H9 (cell line): ENCODE data around the gene ZNF534. TPM values are rescaled to one million over a fixed set of nuclear protein-coding genes. Genes with fewer than 3 reads are reported as not detected.
"Not testable (repeated sequence)": the region's sequence is repeated elsewhere in the genome, so short reads cannot be mapped to it uniquely, and the experiment has no call there.

ENCODE experiments used
- DNase-seq: peaks from one replicate; pipeline ENCODE4 v3.0.0-alpha.2; 2017
- H2AFZ ChIP-seq: one replicate; pipeline ENCODE4 v1.6.1; 2013; ENCODE audit warnings: mild to moderate bottlenecking, low read length, control low read depth, moderate library complexity
- H2AK5ac ChIP-seq: 2 replicates; pipeline ENCODE4 v1.6.1; 2013; ENCODE audit warnings: low read length, control low read depth, mixed read lengths; ENCODE audit not compliant: insufficient read length
- H2BK120ac ChIP-seq: one replicate; pipeline ENCODE4 v1.6.1; 2013; ENCODE audit warnings: low read depth, mild to moderate bottlenecking, low read length, control low read depth, inconsistent platforms; ENCODE audit not compliant: poor library complexity, severe bottlenecking
- H2BK12ac ChIP-seq: 2 replicates; pipeline ENCODE4 v1.6.1; 2013; ENCODE audit warnings: low read length, control low read depth, mixed read lengths, low read depth; ENCODE audit not compliant: insufficient read length
- H2BK15ac ChIP-seq: 2 replicates; pipeline ENCODE4 v1.6.1; 2013; ENCODE audit warnings: low read depth, low read length, control low read depth
- H2BK20ac ChIP-seq: one replicate; pipeline ENCODE4 v1.6.1; 2013; ENCODE audit warnings: low read depth, mild to moderate bottlenecking, low read length, control low read depth, inconsistent platforms; ENCODE audit not compliant: poor library complexity, severe bottlenecking
- H2BK5ac ChIP-seq: 2 replicates; pipeline ENCODE4 v1.6.1; 2013; ENCODE audit warnings: low read length, control low read depth, mixed read lengths; ENCODE audit not compliant: insufficient read length
- H3K14ac ChIP-seq: 2 replicates; pipeline ENCODE4 v1.6.1; 2013; ENCODE audit warnings: low read length, control low read depth; ENCODE audit not compliant: insufficient read depth
- H3K18ac ChIP-seq: 2 replicates; pipeline ENCODE4 v1.6.1; 2013; ENCODE audit warnings: low read depth, mild to moderate bottlenecking, mixed read lengths, low read length, control low read depth; ENCODE audit not compliant: insufficient read length
- H3K23ac ChIP-seq: 2 replicates; pipeline ENCODE4 v1.6.1; 2013; ENCODE audit warnings: low read length, control low read depth, mixed read lengths, low read depth; ENCODE audit not compliant: insufficient read length
- H3K23me2 ChIP-seq: 2 replicates; pipeline ENCODE4 v1.6.1; 2013; ENCODE audit warnings: low read depth, mild to moderate bottlenecking, mixed read lengths, low read length, control low read depth; ENCODE audit not compliant: insufficient read length, poor library complexity, severe bottlenecking
- H3K27ac ChIP-seq: 2 replicates; pipeline ENCODE4 v1.5.1; 2013; ENCODE audit warnings: low read length, control low read depth, mixed read lengths, low read depth; ENCODE audit not compliant: insufficient read length
- H3K27me3 ChIP-seq: 2 replicates; pipeline ENCODE4 v1.6.1; 2013; ENCODE audit warnings: low read length, control low read depth, inconsistent platforms; ENCODE audit not compliant: insufficient read depth
- H3K4ac ChIP-seq: 2 replicates; pipeline ENCODE4 v1.6.1; 2013; ENCODE audit warnings: low read depth, mild to moderate bottlenecking, control low read depth, inconsistent platforms, low read length, moderate library complexity
- H3K4me1 ChIP-seq: 2 replicates; pipeline ENCODE4 v1.6.1; 2013; ENCODE audit warnings: low read length, control low read depth, inconsistent platforms; ENCODE audit not compliant: insufficient read depth
- H3K4me2 ChIP-seq: 2 replicates; pipeline ENCODE4 v1.6.1; 2013; ENCODE audit warnings: low read length, control low read depth, mixed read lengths; ENCODE audit not compliant: insufficient read length, insufficient read depth
- H3K56ac ChIP-seq: 2 replicates; pipeline ENCODE4 v1.6.1; 2013; ENCODE audit warnings: low read depth, mild to moderate bottlenecking, mixed read lengths, low read length, control low read depth; ENCODE audit not compliant: insufficient read length
- H3K79me1 ChIP-seq: 2 replicates; pipeline ENCODE4 v1.6.1; 2013; ENCODE audit warnings: low read depth, mild to moderate bottlenecking, moderate library complexity, low read length, control low read depth, inconsistent platforms; ENCODE audit not compliant: insufficient read depth, poor library complexity, severe bottlenecking
- H3K79me2 ChIP-seq: 2 replicates; pipeline ENCODE4 v1.6.1; 2013; ENCODE audit warnings: low read length, control low read depth, inconsistent platforms; ENCODE audit not compliant: insufficient read depth
- H3K9ac ChIP-seq: 2 replicates; pipeline ENCODE4 v1.6.1; 2013; ENCODE audit warnings: low read length, control low read depth, mixed read lengths; ENCODE audit not compliant: insufficient read length; ENCODE audit errors: extremely low read depth
- H3K9me3 ChIP-seq: one replicate; pipeline ENCODE4 v1.6.1; 2013; ENCODE audit warnings: low read depth, low read length, inconsistent platforms; ENCODE audit not compliant: control insufficient read depth
- H3T11ph ChIP-seq: one replicate; pipeline ENCODE4 v1.6.1; 2013; ENCODE audit warnings: mild to moderate bottlenecking, low read length, control low read depth, inconsistent platforms
- H4K20me1 ChIP-seq: one replicate; pipeline ENCODE4 v1.6.1; 2013; ENCODE audit not compliant: control insufficient read depth, insufficient read length, insufficient read depth
- H4K5ac ChIP-seq: 2 replicates; pipeline ENCODE4 v1.6.1; 2013; ENCODE audit warnings: low read depth, mild to moderate bottlenecking, mixed read lengths, low read length, control low read depth; ENCODE audit not compliant: insufficient read length
- H4K8ac ChIP-seq: replicated peaks from 2 replicates; pipeline ENCODE4 v1.6.1; 2013; ENCODE audit warnings: low read length, control low read depth, mixed read lengths, low read depth; ENCODE audit not compliant: insufficient read length
- H4K91ac ChIP-seq: 2 replicates; pipeline ENCODE4 v1.6.1; 2013; ENCODE audit warnings: low read depth, mild to moderate bottlenecking, moderate library complexity, mixed read lengths, low read length, control low read depth; ENCODE audit not compliant: insufficient read length
- H3K27ac Mint-ChIP-seq, 3 experiments: 2 replicates in 2 of 3; 3 replicates in 1 of 3; pipeline ENCODE4 v1.8.0; 2020 to 2021; ENCODE audit warnings: mixed read lengths in 3 of 3, mild to moderate bottlenecking in 1 of 3, moderate library complexity in 1 of 3
- H3K27me3 Mint-ChIP-seq: 2 replicates; pipeline ENCODE4 v1.8.0; 2021; ENCODE audit warnings: low read depth, mild to moderate bottlenecking, moderate library complexity, mixed read lengths
- H3K36me3 Mint-ChIP-seq, 3 experiments: 2 replicates in 2 of 3; 3 replicates in 1 of 3; pipeline ENCODE4 v1.8.0; 2020 to 2021; ENCODE audit warnings: low read depth in 3 of 3, mixed read lengths in 3 of 3; ENCODE audit not compliant: insufficient read depth in 1 of 3
- H3K4me1 Mint-ChIP-seq, 2 experiments: 2 replicates each; pipeline ENCODE4 v1.8.0; 2020; ENCODE audit warnings: mixed read lengths in 2 of 2
- H3K4me3 Mint-ChIP-seq, 2 experiments: 2 replicates in 1 of 2; 3 replicates in 1 of 2; pipeline ENCODE4 v1.8.0; 2020 to 2021; ENCODE audit warnings: mild to moderate bottlenecking in 2 of 2, mixed read lengths in 2 of 2, moderate library complexity in 1 of 2
- H3K9me3 Mint-ChIP-seq, 2 experiments: 2 replicates in 1 of 2; 3 replicates in 1 of 2; pipeline ENCODE4 v1.8.0; 2020; ENCODE audit warnings: mild to moderate bottlenecking in 2 of 2, mixed read lengths in 2 of 2, moderate library complexity in 1 of 2
- WGBS: extraction: QIAGEN DNeasy Blood & Tissue Kit; methylation state at CpG from one replicate; pipeline ENCODE4 v1.1.7; 2013; ENCODE audit warnings: missing lambda C conversion rate, low lambda C conversion rate, mixed read lengths; ENCODE audit not compliant: insufficient read length; ENCODE audit errors: extremely low coverage; 5-methylcytosine and 5-hydroxymethylcytosine counted together
- total RNA-seq: library from RNA; stranded (reverse); gene quantifications from 2 replicates; pipeline ENCODE4 v1.2.1, GENCODE V29; 2021
- TF ChIP-seq, protein P1 (sequence below): fragments of 200-600 bp; sonication (generic); conservative IDR thresholded peaks from 3 replicates; pipeline ENCODE4 v1.8.0; 2021; ENCODE audit warnings: antibody characterized with exemption, mild to moderate bottlenecking

Gene ZNF534
- total RNA-seq, 1 experiment from 2014 or later, result not detected

DNA sequence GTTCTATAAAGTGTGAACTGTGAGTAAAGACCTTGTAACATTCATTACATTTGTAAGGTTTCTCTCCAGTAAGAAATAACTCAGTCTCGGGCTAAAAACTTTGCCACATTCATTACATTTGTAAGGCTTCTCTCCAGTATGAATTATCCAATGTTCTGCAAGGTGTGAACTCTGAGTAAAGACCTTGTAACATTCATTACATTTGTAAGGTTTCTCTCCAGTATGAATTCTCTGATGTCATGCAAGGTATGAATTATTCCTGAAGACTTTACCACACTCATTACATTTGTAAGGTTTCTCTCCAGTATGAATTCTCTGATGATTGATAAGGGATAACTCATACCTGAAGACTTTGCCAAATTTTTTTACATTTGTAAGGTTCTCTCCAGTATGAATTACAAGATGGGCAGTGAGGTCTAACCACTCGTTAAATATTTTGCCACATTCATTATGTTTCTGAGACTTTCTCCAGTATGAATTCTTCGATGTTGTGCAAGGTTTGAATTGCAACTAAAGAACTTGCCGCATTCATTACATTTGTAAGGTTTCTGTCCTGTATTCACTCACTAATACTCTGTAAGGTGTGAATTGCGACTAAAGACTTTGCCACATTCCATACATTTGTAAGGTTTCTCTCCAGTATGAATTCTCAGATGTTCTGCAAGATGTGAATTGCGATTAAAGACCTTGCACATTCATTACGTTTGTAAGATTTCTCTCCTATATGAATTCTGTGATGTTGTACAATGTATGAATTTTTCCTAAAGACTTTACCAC, 45.6 kb downstream of the ZNF534 start:
- H3K4me1 Mint-ChIP-seq, result no peaks in the 10 kb centered on the region
- H3K27ac Mint-ChIP-seq, result no peak overlapping the region
- H3K36me3 Mint-ChIP-seq, result peaks cover 16 to 76% (median 17%) of the 10 kb centered on the region in 3 experiments
- Histone ChIP-seq H4K91ac (no peak overlapping the region), H4K8ac (no peak overlapping the region), H3K18ac (no peak overlapping the region), H3K79me2 (no peaks in the 10 kb centered on the region), H2AFZ (no peak overlapping the region), H2BK120ac (no peak overlapping the region), H3K9ac (no peak overlapping the region), H3K27me3 (no peaks in the 10 kb centered on the region), H3T11ph (no peak overlapping the region), H2BK12ac (no peak overlapping the region), H4K20me1 (no peaks in the 10 kb centered on the region), H3K23me2 (peaks cover 3% of the 10 kb centered on the region), H3K27ac (no peak overlapping the region), H3K79me1 (no peaks in the 10 kb centered on the region), H2AK5ac (no peak overlapping the region), H3K4me2 (no peak overlapping the region), H4K5ac (no peak overlapping the region), H3K56ac (no peak overlapping the region), H2BK20ac (no peak overlapping the region), H3K23ac (no peak overlapping the region), H3K4me1 (no peaks in the 10 kb centered on the region), H2BK5ac (no peak overlapping the region), H3K14ac (no peak overlapping the region), H3K4ac (no peak overlapping the region), H3K9me3 (peaks cover 83% of the 10 kb centered on the region), H2BK15ac (no peak overlapping the region)
- peaks cover 91 to 98% of the 10 kb centered on the region in 2 experiments for H3K9me3 Mint-ChIP-seq
- DNase-seq, result no peak
- TF ChIP-seq, protein P1, sequence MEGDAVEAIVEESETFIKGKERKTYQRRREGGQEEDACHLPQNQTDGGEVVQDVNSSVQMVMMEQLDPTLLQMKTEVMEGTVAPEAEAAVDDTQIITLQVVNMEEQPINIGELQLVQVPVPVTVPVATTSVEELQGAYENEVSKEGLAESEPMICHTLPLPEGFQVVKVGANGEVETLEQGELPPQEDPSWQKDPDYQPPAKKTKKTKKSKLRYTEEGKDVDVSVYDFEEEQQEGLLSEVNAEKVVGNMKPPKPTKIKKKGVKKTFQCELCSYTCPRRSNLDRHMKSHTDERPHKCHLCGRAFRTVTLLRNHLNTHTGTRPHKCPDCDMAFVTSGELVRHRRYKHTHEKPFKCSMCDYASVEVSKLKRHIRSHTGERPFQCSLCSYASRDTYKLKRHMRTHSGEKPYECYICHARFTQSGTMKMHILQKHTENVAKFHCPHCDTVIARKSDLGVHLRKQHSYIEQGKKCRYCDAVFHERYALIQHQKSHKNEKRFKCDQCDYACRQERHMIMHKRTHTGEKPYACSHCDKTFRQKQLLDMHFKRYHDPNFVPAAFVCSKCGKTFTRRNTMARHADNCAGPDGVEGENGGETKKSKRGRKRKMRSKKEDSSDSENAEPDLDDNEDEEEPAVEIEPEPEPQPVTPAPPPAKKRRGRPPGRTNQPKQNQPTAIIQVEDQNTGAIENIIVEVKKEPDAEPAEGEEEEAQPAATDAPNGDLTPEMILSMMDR, result no peak
- WGBS, result no CpG with 5 or more reads among the region's 7 CpGs
- no peak overlapping the region for H3K4me3 Mint-ChIP-seq
- peaks cover 3% of the 10 kb centered on the region; the same call in 1 of the 2 replicates for H3K27me3 Mint-ChIP-seq

GRCh38 chr19:52484111-52484743, 55.3 kb downstream of the ZNF534 start:
- not testable (repeated sequence) for H3K4me2 ChIP-seq, H2AFZ ChIP-seq, H2BK15ac ChIP-seq, H4K91ac ChIP-seq, H3K18ac ChIP-seq, H3K4ac ChIP-seq, DNase-seq, H3K23ac ChIP-seq, H3K27me3 Mint-ChIP-seq, H3T11ph ChIP-seq, H3K23me2 ChIP-seq, H3K79me1 ChIP-seq, H3K27me3 ChIP-seq, H4K5ac ChIP-seq, H2BK5ac ChIP-seq, H4K8ac ChIP-seq, H2BK20ac ChIP-seq, H3K79me2 ChIP-seq, H2BK12ac ChIP-seq, H3K56ac ChIP-seq, H2BK120ac ChIP-seq, H2AK5ac ChIP-seq, H3K27ac ChIP-seq, H3K9ac ChIP-seq, H4K20me1 ChIP-seq, H3K4me1 ChIP-seq, H3K14ac ChIP-seq
- Mint-ChIP-seq H3K4me3 (peak overlapping the region in 1 of 2 experiments; percentile 44; a peak in 2 of 5 replicates), H3K36me3 (peaks cover 8 to 13% (median 11%) of the 10 kb centered on the region in 3 experiments; a peak in 6 of 7 replicates), H3K9me3 (peaks cover 63 to 75% of the 10 kb centered on the region in 2 experiments), H3K27ac (peak overlapping the region in 2 of 3 experiments; percentile 61 to 83; a peak in 3 of 7 replicates), H3K4me1 (peaks cover 31 to 37% of the 10 kb centered on the region in 2 experiments)
- peaks cover 12% of the 10 kb centered on the region for H3K9me3 ChIP-seq
- no CpG with 5 or more reads among the region's 7 CpGs for WGBS
